ENCODE results near the gene NPW.

Gene NPW

DNA sequence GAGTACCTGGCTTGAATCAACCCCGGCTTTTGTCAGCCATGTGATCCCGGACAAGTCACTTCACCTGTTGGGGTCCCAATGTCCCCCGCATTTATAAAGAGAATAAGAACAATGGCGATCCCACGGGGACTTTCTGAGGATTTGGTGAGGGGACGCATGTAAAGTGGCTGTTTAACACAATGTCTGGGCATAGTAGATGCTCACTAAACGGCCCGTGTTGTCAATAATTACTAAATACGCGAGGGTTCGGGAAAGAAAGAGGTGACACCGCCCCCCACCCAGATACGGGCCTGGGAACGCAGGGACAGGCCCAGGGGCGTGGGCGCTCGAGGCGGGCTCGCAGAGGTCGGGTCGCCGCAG is 28.0 kb upstream of the NPW start:
- TF ChIP-seq ZFX (IDR thresholded peaks at IDR 0.05; ENCODE audit: borderline replicate concordance): no peak
- no peak for TF ChIP-seq CTCF (IDR thresholded peaks at IDR 0.05)
- H3K27ac ChIP-seq: peak overlapping the region; percentile 78

DNA sequence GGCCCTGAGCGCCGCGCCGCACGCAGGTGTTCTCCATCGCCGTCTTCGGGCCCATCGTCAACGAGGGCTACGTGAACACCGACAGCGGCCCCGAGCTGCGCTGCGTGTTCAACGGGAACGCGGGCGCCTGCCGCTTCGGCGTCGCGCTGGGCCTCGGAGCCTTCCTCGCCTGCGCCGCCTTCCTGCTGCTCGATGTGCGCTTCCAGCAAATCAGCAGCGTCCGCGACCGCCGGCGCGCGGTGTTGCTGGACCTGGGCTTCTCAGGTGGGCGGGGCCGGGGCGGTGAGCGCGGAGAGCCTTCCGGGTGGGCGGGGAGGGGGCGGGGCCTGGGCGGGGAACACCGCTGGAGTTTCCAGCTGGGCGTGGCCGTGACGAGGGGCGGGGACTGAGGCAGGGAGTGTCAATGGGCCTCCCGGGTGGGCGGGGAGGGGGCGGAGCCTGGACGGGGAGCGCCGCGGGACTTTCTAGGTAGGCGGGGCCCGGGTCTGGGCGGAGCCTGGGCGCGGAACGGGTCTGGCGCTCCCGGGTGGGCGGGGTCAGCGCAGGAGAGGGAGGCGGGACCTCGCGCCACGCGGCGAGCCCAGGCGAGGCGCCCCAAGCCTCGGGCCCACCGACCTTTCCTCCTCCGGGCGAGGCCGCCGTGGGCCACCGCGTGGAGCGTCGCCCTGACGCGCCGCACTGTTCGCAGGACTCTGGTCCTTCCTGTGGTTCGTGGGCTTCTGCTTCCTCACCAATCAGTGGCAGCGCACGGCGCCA is 27.5 kb upstream of the NPW start:
- H3K27ac ChIP-seq: peak overlapping the region; percentile 78
- TF ChIP-seq CTCF (IDR thresholded peaks at IDR 0.05): no peak
- TF ChIP-seq ZFX (IDR thresholded peaks at IDR 0.05; ENCODE audit: borderline replicate concordance): no peak

GRCh38 chr16:1992704-1993317 is 26.8 kb upstream of the NPW start:
- TF ChIP-seq CTCF (IDR thresholded peaks at IDR 0.05): no peak
- TF ChIP-seq ZFX (IDR thresholded peaks at IDR 0.05; ENCODE audit: borderline replicate concordance): no peak
- H3K27ac ChIP-seq: peak overlapping the region; percentile 78

DNA sequence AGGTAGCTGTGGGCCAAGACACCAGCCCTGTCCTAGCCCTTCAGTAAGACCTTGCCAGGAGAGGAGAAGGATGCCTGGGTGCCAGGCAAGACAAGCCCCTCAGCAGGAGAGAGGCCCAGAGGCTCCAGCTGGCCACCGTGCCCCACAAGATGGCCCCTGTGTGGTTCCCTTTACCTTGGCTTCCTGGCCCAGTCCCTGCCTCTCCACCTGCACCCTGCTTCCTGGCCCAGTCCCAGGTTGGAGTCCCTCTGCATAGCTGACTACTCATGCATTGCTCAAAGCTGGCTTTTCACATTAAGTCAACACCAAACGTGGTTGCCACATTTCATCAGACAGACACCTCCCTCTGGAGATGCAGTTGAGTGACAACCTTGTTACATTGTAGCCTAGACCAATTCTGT is 25.9 kb upstream of the NPW start:
- H3K27ac ChIP-seq: peak overlapping the region; percentile 78
- TF ChIP-seq ZFX (IDR thresholded peaks at IDR 0.05; ENCODE audit: borderline replicate concordance) (no peak), CTCF (IDR thresholded peaks at IDR 0.05) (no peak)

GRCh38 chr16:1997494-1998359 is 21.9 kb upstream of the NPW start:
- TF ChIP-seq CTCF (IDR thresholded peaks at IDR 0.05) (no peak), ZFX (IDR thresholded peaks at IDR 0.05; ENCODE audit: borderline replicate concordance) (no peak)
- no peak overlapping the region for H3K27ac ChIP-seq

DNA sequence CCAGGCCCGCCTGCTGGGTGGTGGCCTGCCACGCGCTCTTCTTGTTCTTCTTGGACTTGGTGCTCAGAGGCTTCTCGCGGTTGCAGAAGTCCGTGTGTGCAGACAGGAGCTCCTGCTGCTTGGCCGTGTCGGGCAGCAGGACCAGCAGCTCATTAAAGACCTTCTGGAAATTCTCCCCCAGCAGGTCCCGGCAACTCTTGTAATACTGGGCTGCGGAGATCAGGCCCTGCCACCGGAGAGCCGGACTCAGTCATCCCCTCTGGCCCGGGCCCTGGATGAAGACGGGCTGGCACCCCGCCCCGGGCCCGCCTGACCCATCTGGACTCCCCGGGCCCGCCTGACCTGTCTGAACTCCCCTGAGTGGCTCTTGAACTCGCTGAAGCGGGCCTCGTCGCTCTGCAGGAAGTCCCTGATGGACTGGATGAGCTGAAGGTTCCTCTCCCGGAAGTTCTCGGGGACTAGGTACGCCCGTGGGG is 21.2 kb upstream of the NPW start:
- TF ChIP-seq ZFX (IDR thresholded peaks at IDR 0.05; ENCODE audit: borderline replicate concordance): no peak
- no peak for TF ChIP-seq CTCF (IDR thresholded peaks at IDR 0.05)
- H3K27ac ChIP-seq: no peak overlapping the region
